GM18867 (cell line): ENCODE data around the gene CDC42BPB.
"Not testable (repeated sequence)": the region's sequence is repeated elsewhere in the genome, so short reads cannot be mapped to it uniquely, and the experiment has no call there.

Experiments used
- ATAC-seq: cut with Tn5 transposase; IDR thresholded peaks from one replicate; pipeline ENCODE4 v1.9.1; 2021; ENCODE audit warnings: mild to moderate bottlenecking, moderate library complexity; ENCODE audit not compliant: unreplicated experiment

The CDC42BPB gene

GRCh38 chr14:103052407-103052806 lies 4.9 kb downstream of the CDC42BPB start:
- ATAC-seq: no peak

DNA sequence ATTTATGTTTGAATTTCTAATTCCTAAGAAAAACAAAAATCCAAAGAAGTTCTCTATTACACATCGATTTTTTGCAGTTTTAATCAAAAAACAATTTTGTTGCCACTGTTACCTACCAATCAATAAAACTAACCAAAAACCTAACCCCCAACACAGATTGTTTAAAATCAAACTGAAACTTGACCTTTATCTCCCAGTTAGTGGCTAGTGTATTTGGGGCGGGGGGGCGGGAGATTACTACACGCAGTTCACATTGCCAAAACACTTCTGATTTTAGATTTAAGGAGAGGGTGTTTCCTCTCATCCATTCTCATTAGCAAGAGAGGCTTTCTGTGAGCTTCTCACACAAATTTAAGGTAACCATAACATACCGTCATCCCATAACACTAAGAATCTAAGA lies 6.4 kb downstream of the CDC42BPB start:
- ATAC-seq: no peak

- ATAC-seq: not testable (repeated sequence)
Measured at GRCh38 chr14:103047453-103047852, 9.9 kb downstream of the CDC42BPB start.

DNA sequence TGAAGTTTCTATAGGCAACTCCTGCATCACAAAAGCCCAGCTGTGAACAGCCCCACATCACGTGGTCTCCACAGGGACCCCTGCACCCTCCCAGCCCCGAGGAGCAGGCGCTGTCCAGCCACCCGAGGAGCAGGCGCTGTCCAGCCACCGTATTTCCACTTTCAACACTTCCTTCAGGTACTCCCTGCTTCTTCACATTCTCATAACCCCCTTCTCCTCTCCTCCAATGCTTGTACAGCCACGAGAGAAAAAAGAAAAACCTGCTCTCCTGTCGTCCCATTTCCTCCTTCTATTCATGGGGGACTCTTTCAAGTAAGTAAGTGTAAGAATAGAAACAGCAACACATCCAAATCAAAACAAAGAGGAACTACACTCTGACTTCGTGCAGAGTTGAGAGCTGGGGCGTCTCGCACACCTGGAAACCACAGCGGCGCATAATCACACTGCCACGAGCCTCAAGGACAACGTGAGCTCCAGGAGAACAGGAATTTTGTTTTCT lies 11.9 kb downstream of the CDC42BPB start:
- no peak for ATAC-seq

DNA sequence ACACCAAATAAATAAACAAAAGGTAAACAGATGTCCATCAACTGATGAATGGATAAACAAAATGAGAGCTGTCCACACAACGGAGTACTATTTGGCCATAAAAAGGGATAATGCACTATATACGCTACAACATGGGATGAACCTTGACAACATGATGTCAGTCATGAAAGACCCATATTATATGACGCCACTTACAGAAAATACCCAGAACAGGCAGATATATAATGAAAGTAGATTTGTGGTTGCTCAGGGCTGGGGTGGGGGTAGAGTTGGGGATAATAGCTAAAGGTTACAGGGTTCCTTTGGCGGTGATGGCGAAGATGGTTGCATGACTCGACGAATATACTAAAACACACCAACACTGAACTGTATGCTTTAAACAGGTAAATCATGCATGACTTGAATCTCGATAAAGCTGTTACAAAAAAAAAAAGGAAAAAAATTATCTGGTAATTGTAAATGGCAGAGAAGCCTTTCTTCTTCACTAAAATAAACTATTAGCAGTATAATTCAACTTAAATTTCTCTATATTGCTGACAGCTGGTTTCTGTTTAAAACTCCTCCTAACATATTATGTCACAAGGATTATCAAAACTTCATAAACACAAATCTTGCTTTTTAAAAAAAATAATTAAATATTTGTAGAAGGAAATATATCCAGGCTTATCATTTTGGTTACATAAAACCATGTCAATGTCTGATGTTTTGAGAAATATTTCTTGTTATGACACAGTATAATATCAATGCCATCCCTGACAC lies 13.9 kb downstream of the CDC42BPB start:
- no peak for ATAC-seq

GRCh38 chr14:103041464-103041863 lies 15.9 kb downstream of the CDC42BPB start:
- no peak for ATAC-seq

DNA sequence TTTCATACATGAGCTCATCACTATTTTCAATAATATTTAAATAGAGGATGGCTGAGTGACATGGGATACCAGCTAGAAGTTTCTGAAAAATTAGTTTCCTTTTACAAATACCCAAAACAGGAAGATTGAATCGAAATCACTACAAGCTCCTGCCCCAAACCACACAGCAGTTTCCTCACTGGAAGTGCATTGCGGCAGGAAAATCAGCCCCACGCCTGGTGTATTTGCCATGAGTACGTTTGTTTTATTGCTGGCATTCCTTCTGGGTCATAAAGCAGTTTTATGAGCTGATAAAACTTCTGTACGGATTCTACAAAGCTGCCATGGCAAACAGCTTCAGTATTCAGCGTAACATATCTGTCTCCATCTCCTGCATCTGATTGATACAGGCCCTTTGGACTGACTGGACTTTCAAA lies 23.7 kb downstream of the CDC42BPB start:
- no peak for ATAC-seq

DNA sequence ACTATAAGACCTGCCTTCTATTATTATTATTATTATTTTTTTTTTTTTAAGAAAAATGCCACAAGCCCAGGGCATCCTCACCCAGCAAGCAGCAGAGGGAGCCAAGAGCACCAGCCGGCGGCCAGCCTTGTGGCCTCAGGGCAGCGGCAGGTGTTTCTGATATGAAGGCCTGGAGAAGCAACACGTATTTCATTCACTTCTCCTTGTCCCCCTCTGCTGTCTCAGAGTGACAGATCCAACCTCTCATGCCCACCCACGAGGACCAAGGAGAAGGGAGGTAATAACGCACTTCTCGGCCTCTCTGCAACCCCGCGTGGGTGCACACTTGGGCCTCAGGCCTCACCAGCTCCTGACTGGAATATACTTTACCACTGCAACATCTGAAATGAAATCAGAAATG lies 25.4 kb downstream of the CDC42BPB start:
- ATAC-seq: no peak

DNA sequence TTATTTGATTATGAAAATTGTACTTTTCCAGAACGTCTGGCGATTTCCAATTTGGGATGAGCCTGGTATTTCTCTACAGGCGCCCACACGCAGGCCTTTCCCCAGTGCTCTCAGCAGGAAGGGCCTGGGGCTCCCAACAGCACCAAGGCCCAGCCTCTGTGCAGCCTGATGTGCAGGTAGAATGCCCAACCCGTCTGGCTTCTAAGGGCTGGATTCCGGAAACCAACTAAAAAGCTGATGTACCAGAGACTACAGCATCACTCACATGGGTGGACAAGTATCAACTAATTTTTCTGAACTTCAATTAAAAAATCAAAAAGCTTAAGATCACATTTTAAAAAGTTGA lies 25.8 kb downstream of the CDC42BPB start:
- no peak for ATAC-seq

- no peak for ATAC-seq
Measured at GRCh38 chr14:103030741-103031565, 26.4 kb downstream of the CDC42BPB start.

GRCh38 chr14:103029936-103030335 lies 27.4 kb downstream of the CDC42BPB start:
- no peak for ATAC-seq

DNA sequence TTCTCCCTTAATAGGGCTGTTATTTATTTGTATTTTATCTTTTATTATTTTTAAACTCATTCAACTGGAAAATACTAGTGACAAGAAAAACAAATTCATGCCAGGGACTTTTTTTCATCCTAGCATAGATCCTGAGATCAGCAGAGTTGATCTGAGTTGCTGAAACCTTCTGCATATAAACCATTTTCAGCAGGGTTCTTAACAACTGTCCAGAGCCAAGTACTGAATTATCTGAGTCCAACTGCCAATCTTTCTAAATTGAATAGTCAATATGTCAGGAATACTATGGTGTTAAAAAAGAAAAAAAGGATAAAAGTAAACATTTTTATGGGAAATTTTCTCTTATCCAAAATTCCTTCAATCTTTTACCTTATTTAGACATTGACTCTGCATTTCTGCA lies 28.6 kb downstream of the CDC42BPB start:
- no peak for ATAC-seq

GRCh38 chr14:103028161-103028767 lies 29.1 kb downstream of the CDC42BPB start:
- no peak for ATAC-seq

- no peak for ATAC-seq
Measured at GRCh38 chr14:103027451-103027850, 29.9 kb downstream of the CDC42BPB start.

GRCh38 chr14:103026988-103027387 lies 30.4 kb downstream of the CDC42BPB start:
- no peak for ATAC-seq

DNA sequence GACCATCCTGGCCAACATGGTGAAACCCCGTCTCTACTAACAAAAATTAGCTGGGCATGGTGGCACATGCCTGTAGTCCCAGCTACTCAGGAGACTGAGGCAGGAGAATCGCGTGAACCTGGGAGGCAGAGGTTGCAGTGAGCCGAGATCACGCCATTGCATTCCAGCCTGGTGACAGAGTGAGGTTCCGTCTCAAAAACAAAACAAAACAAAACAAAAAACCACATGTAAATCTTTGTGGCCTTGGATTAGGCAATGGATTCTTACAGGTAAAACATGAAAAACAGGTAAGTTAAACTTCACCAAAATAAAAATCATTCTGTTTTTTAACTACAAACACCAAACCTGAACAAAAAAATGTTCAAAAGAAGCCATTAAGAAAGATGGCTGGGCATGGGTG lies 31.2 kb downstream of the CDC42BPB start:
- ATAC-seq: not testable (repeated sequence)

- no peak for ATAC-seq
Measured at GRCh38 chr14:103023881-103024473, 33.4 kb downstream of the CDC42BPB start.

DNA sequence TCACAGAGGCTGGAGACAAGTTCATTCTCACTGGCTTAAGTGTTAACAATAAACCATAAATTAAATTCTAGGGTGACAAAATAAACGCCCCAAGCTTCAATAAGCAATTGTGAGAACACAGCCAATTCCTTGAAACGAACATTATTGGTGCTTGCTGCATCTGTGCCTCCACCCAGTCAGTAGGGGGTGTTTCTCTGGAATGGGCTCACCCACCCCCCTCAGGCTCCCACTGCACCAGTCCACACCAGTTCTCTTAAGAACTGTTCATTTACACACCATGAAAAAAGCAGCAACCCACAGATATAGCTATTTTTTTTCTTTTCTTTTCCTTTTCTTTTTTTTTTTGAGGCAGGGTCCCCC lies 34.7 kb downstream of the CDC42BPB start:
- no peak for ATAC-seq

- no peak for ATAC-seq
Measured at GRCh38 chr14:103022002-103022684, 35.2 kb downstream of the CDC42BPB start.

- no peak for ATAC-seq
Measured at GRCh38 chr14:103021684-103022001, 35.7 kb downstream of the CDC42BPB start.
